ES-I3 (cell line): ENCODE measurements around the gene DACT2.

Experiments used
- H3K36me3 ChIP-seq: 2 replicates; pipeline ENCODE4 v1.6.1; 2013; ENCODE audit warnings: mild to moderate bottlenecking, low read length, control low read depth, moderate library complexity; ENCODE audit not compliant: insufficient read depth
- H3K4me1 ChIP-seq: 2 replicates; pipeline ENCODE4 v1.6.1; 2013; ENCODE audit warnings: mild to moderate bottlenecking, control low read depth, low read length; ENCODE audit not compliant: insufficient read depth
- H3K9ac ChIP-seq: 2 replicates; pipeline ENCODE4 v1.6.1; 2013; ENCODE audit warnings: low read depth, mild to moderate bottlenecking, low read length, moderate library complexity
- H3K9me3 ChIP-seq: 2 replicates; pipeline ENCODE4 v1.6.1; 2013; ENCODE audit warnings: mild to moderate bottlenecking, low read length, moderate library complexity; ENCODE audit not compliant: control insufficient read depth, insufficient read depth

DACT2 gene

GRCh38 chr6:168280020-168280898 lies 39.3 kb downstream of the DACT2 start:
- Histone ChIP-seq H3K9ac (no peak overlapping the region), H3K36me3 (no peaks in the 10 kb centered on the region), H3K4me1 (no peaks in the 10 kb centered on the region), H3K9me3 (no peaks in the 10 kb centered on the region)

- H3K9me3 ChIP-seq = no peaks in the 10 kb centered on the region
- H3K36me3 ChIP-seq = no peaks in the 10 kb centered on the region
- peaks cover under 1% of the 10 kb centered on the region; the same call in 1 of the 2 replicates for H3K4me1 ChIP-seq
- H3K9ac ChIP-seq = no peak overlapping the region
Measured at GRCh38 chr6:168279403-168279935, 40.1 kb downstream of the DACT2 start.

DNA sequence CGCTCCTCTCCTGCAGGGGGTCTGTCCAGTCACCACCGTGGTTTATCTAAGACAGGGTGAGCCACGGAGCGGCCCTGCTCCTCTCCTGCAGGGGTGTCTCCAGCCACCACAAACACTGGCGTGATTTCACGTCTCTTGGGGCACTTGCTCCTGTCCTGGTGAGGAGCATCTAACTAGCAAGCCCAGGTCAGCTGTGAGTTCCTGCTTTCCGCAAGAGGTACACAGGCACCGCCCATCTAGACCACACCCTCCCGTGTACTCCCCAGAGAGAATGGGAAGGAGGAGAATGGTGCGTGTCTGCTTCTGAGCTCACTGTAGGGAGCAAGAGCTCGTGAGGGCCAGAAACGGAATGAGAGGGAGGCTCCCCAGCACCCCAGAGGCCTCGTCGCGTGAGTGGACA lies 40.7 kb downstream of the DACT2 start:
- H3K9ac ChIP-seq = no peak overlapping the region
- peaks cover 4% of the 10 kb centered on the region; the same call in 1 of the 2 replicates for H3K4me1 ChIP-seq
- H3K36me3 ChIP-seq = no peaks in the 10 kb centered on the region
- H3K9me3 ChIP-seq = no peaks in the 10 kb centered on the region

DNA sequence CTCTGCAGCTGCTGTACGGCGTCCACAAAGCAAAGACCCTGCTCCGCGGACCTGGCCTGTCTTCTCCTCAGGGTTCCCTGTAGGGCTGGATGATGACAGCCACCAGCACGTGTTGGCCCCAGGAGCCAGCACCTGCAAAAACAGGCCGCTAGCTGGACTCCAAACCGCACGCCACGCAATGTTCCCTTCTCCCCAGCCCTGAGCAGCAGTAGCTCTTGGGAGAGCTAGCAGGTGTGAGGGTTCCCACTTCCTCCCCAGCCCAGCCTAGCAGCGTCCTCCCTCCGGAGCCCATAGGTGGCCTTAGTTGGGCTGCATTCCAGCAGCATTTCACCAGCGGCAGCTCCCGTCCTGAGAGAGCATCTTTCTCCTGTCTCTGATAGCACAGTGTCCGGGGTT lies 42.3 kb downstream of the DACT2 start:
- no peaks in the 10 kb centered on the region for H3K9me3 ChIP-seq
- no peaks in the 10 kb centered on the region for H3K36me3 ChIP-seq
- H3K9ac ChIP-seq = no peak overlapping the region
- H3K4me1 ChIP-seq = peaks cover 17% of the 10 kb centered on the region

DNA sequence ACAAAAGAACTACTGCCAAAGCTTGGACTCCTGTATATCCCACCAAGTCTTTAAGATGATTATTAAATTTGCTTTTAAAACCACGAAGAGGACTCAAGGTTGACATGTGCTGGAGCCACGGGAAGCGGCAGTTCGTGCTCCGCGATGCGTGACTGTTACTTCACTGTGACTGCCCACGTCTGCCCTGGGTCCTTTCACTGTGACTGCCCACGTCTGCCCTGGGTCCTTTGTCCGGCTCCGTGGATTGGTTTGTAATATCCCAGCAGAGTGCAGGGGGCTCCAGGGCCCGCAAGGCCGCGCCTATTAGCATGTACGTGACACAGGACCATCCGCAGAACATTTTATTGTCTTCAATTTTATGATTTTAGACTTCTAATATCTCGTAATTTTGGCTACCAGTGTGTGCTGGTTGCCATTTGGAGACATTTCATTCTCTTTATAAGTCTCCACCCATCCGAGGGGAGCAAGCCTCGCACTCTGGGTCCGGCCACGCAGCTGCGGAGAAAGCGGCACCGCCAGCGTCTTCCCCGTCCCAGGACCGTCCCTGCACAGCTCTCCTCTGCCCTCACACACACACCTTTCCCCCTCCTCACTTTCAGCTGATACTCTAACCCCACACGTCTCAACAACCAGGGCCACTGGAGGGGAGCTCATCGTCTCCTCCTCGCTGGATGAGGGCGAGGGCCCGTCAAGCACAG lies 42.9 kb downstream of the DACT2 start:
- H3K4me1 ChIP-seq = peaks cover 17% of the 10 kb centered on the region
- H3K36me3 ChIP-seq = no peaks in the 10 kb centered on the region
- H3K9ac ChIP-seq = no peak overlapping the region
- no peaks in the 10 kb centered on the region for H3K9me3 ChIP-seq

GRCh38 chr6:168275168-168275567 lies 44.4 kb downstream of the DACT2 start:
- H3K4me1 ChIP-seq = peaks cover 17% of the 10 kb centered on the region
- no peaks in the 10 kb centered on the region for H3K9me3 ChIP-seq

DNA sequence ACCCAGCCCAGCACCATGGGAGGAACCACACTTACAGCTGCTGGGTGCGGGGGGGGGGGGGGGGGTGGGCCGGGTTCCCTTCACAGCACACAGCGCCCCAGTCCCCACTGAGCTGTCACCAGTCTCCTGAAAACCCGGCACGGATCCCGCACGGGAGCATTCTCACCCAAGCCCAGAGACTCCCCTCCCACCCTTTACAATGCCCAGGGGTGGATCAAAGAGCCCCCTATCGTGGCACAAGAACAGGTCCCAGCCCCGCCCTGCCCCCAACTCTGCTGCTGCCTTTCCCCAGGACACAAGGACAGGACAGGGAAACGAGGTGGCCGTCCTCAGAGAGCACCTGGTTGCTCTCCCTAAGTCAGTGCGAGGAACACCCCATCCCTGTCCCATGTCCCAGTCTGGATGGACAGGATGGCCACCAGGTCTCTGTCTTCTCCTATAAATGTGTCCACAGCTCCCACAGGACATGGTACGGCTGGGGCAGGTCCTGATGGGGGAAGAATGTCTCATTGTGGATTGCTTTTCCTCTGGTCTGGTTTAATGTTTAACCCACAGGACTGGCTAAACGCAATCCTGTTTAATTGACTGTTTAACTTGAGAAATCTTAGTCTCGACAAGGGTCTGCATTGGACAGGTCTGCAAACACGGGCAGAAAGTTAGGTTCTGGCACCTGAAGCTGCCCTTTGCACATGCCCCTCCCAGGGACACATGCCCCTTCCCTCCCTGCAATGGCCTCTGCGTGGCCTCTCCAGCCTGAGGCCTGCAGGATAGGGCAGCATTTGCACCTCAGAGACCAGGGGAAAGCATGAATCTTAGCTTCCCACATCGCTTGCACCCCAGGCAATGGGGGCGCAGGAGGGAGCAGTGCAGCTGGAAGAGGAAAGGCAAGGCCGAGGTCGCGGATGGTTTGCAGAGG lies 45.3 kb downstream of the DACT2 start:
- no peak overlapping the region for H3K9ac ChIP-seq
- no peaks in the 10 kb centered on the region for H3K36me3 ChIP-seq
- H3K4me1 ChIP-seq = peaks cover 17% of the 10 kb centered on the region
- H3K9me3 ChIP-seq = no peaks in the 10 kb centered on the region

More at GRCh38 chr6:168275168-168275567, 44.4 kb downstream of the DACT2 start:
- H3K9ac ChIP-seq = no peak overlapping the region
- no peaks in the 10 kb centered on the region for H3K36me3 ChIP-seq

GRCh38 chr6:168273441-168274036 lies 46.0 kb downstream of the DACT2 start:
- Histone ChIP-seq H3K4me1 (peaks cover 17% of the 10 kb centered on the region), H3K36me3 (no peaks in the 10 kb centered on the region), H3K9me3 (no peaks in the 10 kb centered on the region), H3K9ac (no peak overlapping the region)

- Histone ChIP-seq H3K36me3 (no peaks in the 10 kb centered on the region), H3K9me3 (no peaks in the 10 kb centered on the region), H3K9ac (no peak overlapping the region), H3K4me1 (peaks cover 17% of the 10 kb centered on the region)
Measured at GRCh38 chr6:168272415-168273325, 46.9 kb downstream of the DACT2 start.

DNA sequence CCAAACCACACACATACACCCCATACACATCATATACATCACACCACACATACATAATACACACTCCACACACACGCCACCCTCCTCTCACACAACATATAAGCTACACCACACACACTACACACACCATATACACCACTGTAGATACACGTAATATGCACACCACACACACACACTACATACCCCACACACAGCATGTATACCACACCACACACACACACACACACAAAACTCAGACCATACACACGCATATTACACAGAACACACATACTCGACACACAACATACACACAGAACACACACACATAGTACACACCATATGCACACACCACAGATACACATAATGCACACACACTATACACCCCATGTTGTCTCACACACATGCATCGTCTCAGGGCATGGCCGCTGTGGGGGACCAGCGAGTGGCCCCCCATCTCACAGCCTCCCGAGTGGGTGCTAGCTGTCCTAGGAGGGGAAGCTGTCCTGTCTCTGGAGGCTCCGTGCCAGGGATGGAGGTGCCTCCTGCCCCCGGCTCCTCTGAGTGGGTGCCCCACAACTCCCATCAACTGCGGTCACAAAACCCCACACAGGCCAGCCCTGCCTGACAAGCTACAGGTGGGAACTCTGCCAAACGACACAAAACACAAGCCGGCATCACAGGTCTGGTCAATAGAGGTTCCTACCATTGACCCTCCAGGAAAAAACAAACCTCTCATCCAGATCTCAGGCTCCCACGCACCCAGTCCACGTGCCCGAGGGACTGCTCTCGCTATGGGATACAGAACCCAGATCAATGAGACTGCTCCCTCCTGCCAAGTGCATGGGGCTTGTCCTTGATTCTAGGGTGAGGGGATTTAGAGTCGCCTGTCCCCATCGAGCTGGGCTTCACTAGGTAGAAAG lies 49.1 kb downstream of the DACT2 start:
- no peaks in the 10 kb centered on the region for H3K36me3 ChIP-seq

GRCh38 chr6:168269455-168270243 lies 49.9 kb downstream of the DACT2 start:
- H3K9me3 ChIP-seq = no peaks in the 10 kb centered on the region
- peaks cover 28% of the 10 kb centered on the region for H3K4me1 ChIP-seq
- H3K36me3 ChIP-seq = no peaks in the 10 kb centered on the region
- no peak overlapping the region for H3K9ac ChIP-seq

More for the DNA sequence above, 49.1 kb downstream of the DACT2 start:
- H3K4me1 ChIP-seq = peaks cover 28% of the 10 kb centered on the region
- no peak overlapping the region for H3K9ac ChIP-seq
- no peaks in the 10 kb centered on the region for H3K9me3 ChIP-seq

DNA sequence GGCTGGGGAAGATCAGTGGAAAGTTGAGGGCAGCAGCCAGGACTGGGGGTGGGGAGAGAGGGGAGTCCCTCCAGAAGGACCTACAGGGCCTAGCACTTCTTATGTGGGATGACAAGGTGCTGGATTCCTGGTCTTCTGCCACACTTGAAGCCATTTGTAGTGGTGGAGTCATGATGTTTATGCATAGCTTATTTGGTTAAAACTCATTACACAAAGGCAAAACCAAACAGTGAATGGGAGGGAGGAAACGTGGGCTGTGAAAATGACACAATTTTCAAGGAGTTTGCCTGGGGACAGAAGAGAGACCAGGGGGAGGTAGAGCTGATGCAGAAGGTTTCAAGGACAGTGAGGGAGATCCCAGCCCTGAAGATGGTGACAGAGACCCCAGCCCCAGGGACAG lies 50.8 kb downstream of the DACT2 start:
- H3K4me1 ChIP-seq = peaks cover 25% of the 10 kb centered on the region

More for the DNA sequence above, 50.8 kb downstream of the DACT2 start:
- Histone ChIP-seq H3K9me3 (no peaks in the 10 kb centered on the region), H3K36me3 (no peaks in the 10 kb centered on the region), H3K9ac (no peak overlapping the region)
